Psoas muscle (tissue), 8 donors: ENCODE measurements around the gene PHF2. TPM values are rescaled to one million over a fixed set of nuclear protein-coding genes. Genes with fewer than 3 reads are reported as not detected.
A peak's percentile ranks its signal among the peaks of the same experiment; 100 is the strongest.

Experiments
- ATAC-seq, 4 donors: fragments of 200-7000 bp; cut with Tn5 transposase; one replicate each; pipeline ENCODE4 v1.9.1; 2020; ENCODE audit warnings: moderate library complexity in 3 of 4, mild to moderate bottlenecking in 2 of 4
- DNase-seq, 2 donors: peaks; one replicate each; pipeline ENCODE4 v3.0.0-alpha.2; 2020
- H3K27ac ChIP-seq: fragments of 200-600 bp; one replicate; pipeline ENCODE4 v1.8.0; 2022
- H3K27me3 ChIP-seq, 3 donors: fragments of 200-600 bp in 1 of 3; one replicate each; pipeline versions ENCODE4 v1.6.1 to v1.8.0; 2013 to 2022; ENCODE audit warnings: low read length in 2 of 3, mild to moderate bottlenecking in 2 of 3, moderate library complexity in 1 of 3; ENCODE audit not compliant: insufficient read depth in 3 of 3
- H3K36me3 ChIP-seq, 2 donors: fragments of 200-600 bp in 1 of 2; one replicate each; pipeline versions ENCODE4 v1.6.1 to v1.8.0; 2013 to 2022; ENCODE audit warnings: low read depth in 1 of 2, mild to moderate bottlenecking in 1 of 2, moderate library complexity in 1 of 2; ENCODE audit not compliant: insufficient read depth in 1 of 2
- H3K4me1 ChIP-seq: fragments of 200-600 bp; one replicate; pipeline ENCODE4 v1.8.0; 2022
- H3K4me3 ChIP-seq: fragments of 200-600 bp; one replicate; pipeline ENCODE4 v1.8.0; 2022; ENCODE audit warnings: mild to moderate bottlenecking
- H3K9me3 ChIP-seq: fragments of 200-600 bp; one replicate; pipeline ENCODE4 v1.8.0; 2022
- CTCF ChIP-seq: fragments of 200-600 bp; IDR thresholded peaks from one replicate; pipeline ENCODE4 v1.8.0; 2022; ENCODE audit warnings: antibody characterized with exemption
- WGBS, 3 donors: extraction: QIAGEN DNeasy Blood & Tissue Kit; methylation state at CpG; one replicate each; pipeline versions ENCODE4 v1.1.6 to v1.1.7; 2013; 5-methylcytosine and 5-hydroxymethylcytosine counted together
- intact Hi-C, 2 donors: fragments of 100-400 bp; cut with DNase I; formaldehyde crosslinking; loops; one replicate each; pipeline versions ENCODE4 v1.11.0 to v1.14.2; 2022
- polyA plus RNA-seq, 3 donors: library from polyadenylated mRNA; stranded (reverse); fragments of 200-250 nt; gene quantifications; one replicate each; pipeline ENCODE4 v1.2.3, GENCODE V29; 2013
- total RNA-seq, 4 donors: library from RNA; stranded (reverse); fragmentation: NEBNext Ultra II Directional in 2 of 4; extraction: Animal tissue kit (Norgen Biotek cat#: 25700) in 2 of 4; gene quantifications; one replicate each; pipeline versions ENCODE4 v1.2.1 to v1.2.4, GENCODE V29; 2021 to 2023
- donor health status: healthy with polysubstance abuse.
- donor health status: DM: no; HTN: no; CAD: no; lungs with moderate emphysema.
- donor health status: Bipolar disorder and iron deficiency.
- donor health status: healthy.
- donor health status: DM: yes; HTN: yes; CAD: no.
- donor health status: DM: no; HTN: no; CAD: no.
- donor health status: DM: no; HTN: no; CAD: no.
- donor health status: DM: yes; HTN: yes; CAD: no.

The PHF2 gene
- total and polyA plus RNA-seq, 7 donors, result 9.3 to 26.6 (median 19.1) TPM

GRCh38 chr9:93606187-93606586 lies 29.8 kb downstream of the PHF2 start:
- intact Hi-C loops, result no loop called here
- peaks cover 15% of the 10 kb centered on the region for H3K9me3 ChIP-seq
- DNase-seq (no peak), ATAC-seq (no peak)
- no peaks in the 10 kb centered on the region for H3K27me3 ChIP-seq
- TF ChIP-seq CTCF, result no peak
- H3K36me3 ChIP-seq, result no peaks in the 10 kb centered on the region
- H3K27ac ChIP-seq, result no peak overlapping the region
- peaks cover 8% of the 10 kb centered on the region for H3K4me1 ChIP-seq
- WGBS, 3 donors, result 63 to 98% (median 69%) methylated on average over 3 of the region's 3 CpGs
- no peak overlapping the region for H3K4me3 ChIP-seq

DNA sequence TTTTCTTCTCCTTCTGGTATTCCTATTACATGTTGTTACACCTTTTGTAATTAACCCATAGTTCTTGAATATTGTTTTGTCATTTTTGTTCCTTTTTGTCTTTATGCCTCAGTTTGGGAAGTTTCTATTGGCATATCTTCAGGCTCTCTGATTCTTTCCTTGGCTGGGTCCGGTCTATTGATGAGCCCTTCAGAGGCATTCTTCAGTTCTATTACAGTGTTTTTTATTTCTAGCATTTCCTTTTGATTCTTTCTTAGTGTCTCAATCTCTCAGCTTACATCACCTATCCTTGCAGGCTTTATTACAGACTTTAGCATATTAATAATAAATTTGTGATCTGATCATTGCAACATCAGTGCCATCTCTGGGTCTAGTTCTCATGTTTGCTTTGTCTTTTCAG lies 33.8 kb downstream of the PHF2 start:
- Histone ChIP-seq H3K4me1 (peaks cover 22% of the 10 kb centered on the region), H3K27ac (no peak overlapping the region), H3K9me3 (peaks cover 15% of the 10 kb centered on the region), H3K4me3 (no peak overlapping the region), H3K27me3 (no peaks in the 10 kb centered on the region), H3K36me3 (no peaks in the 10 kb centered on the region)
- 99 to 100% (median 100%) methylated on average over 1 of the region's 1 CpG for WGBS, 3 donors
- intact Hi-C loops, result no loop called here
- no peak for TF ChIP-seq CTCF
- ATAC-seq (no peak), DNase-seq (no peak)

DNA sequence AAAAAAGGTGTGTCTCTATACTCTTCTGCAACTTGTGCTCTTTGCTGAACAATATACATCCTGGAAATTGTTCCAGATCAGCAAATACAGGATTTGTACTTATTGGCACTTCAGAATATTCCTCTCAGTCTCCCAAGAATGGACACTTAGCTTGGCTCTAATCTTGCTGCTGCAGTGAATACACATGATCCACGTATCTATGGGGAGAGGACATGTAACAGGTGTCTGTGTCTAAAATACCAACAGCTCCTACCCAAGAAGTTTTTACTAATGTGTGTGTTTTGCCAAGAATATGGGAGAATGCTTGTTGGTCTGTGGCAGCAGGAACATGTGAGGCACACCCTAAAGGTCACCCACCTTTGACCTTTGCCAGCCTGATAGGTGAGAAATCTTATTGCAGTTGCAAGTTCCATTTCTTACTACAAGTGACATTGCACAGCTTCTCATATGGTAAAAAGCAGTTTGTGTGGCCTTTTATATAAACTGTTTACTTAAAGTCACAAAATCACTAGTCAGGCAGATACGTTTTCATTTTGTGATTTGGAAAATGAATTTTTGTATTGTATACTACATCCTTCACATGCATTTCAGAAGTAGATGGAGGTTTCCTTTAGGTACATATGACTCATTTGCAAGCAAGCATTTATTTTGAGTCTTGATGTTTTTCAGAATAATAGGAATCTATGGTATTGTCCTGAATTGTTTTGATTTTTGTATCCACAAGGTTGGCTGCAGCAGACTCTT lies 35.8 kb downstream of the PHF2 start:
- peak in 2 of 4 donors; percentile 37 to 53 for ATAC-seq
- no peak for TF ChIP-seq CTCF
- intact Hi-C loops, result no loop called here

GRCh38 chr9:93612796-93613154 lies 36.4 kb downstream of the PHF2 start:
- DNase-seq (peak in 1 of 2 donors; percentile 26), ATAC-seq (peak in 1 of 4 donors; percentile 43)
- Histone ChIP-seq H3K36me3 (no peaks in the 10 kb centered on the region), H3K9me3 (peaks cover 15% of the 10 kb centered on the region), H3K27me3 (no peaks in the 10 kb centered on the region), H3K4me1 (peaks cover 22% of the 10 kb centered on the region), H3K4me3 (no peak overlapping the region), H3K27ac (no peak overlapping the region)
- intact Hi-C loops, result no loop called here
- TF ChIP-seq CTCF, result no peak
- WGBS, 3 donors, result 59 to 66% (median 61%) methylated on average over 5 of the region's 5 CpGs

More for the DNA sequence above, 35.8 kb downstream of the PHF2 start:
- Histone ChIP-seq H3K27ac (no peak overlapping the region), H3K4me1 (peaks cover 22% of the 10 kb centered on the region), H3K9me3 (peaks cover 15% of the 10 kb centered on the region), H3K4me3 (no peak overlapping the region), H3K36me3 (no peaks in the 10 kb centered on the region), H3K27me3 (no peaks in the 10 kb centered on the region)
- WGBS, 3 donors, result 35 to 61% (median 46%) methylated on average over 2 of the region's 2 CpGs
- no peak for DNase-seq

DNA sequence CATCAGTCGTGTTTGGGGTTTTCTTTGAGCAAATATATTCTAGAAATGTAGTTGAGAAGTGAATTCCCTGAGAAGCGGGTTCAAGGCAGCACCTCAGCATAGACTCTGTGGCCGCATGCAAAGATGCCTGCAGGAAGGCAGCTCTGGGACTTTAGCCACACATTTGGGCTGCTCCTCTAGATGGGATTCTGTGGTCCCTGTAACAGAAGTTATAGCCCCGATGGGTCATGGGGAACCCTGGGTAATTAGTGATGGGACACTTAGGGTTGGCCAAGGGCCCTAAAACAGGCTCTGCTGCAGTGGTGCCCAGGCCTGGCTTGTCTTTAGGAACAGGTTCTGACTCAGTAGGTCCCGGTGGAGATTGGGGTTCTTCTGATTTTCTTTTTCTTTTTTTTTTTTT lies 36.8 kb downstream of the PHF2 start:
- Histone ChIP-seq H3K27ac (no peak overlapping the region), H3K36me3 (no peaks in the 10 kb centered on the region), H3K4me3 (no peak overlapping the region), H3K9me3 (peaks cover 15% of the 10 kb centered on the region), H3K27me3 (no peaks in the 10 kb centered on the region), H3K4me1 (peaks cover 22% of the 10 kb centered on the region)
- peak in 1 of 2 donors; percentile 15 for DNase-seq
- intact Hi-C loops, result no loop called here
- ATAC-seq, result no peak
- 84 to 93% (median 87%) methylated on average over 5 of the region's 5 CpGs for whole genome bisulfite sequencing, 3 donors
- no peak for TF ChIP-seq CTCF
